HK-2 (cell line): ENCODE results near the gene FBXL14.

Experiments
- DNase-seq: peaks from one replicate; pipeline ENCODE4 v3.0.0-alpha.2; 2018; ENCODE audit not compliant: unreplicated experiment

The FBXL14 gene

GRCh38 chr12:1533602-1534304 lies 60.6 kb downstream of the FBXL14 start:
- DNase-seq: peak; percentile 66

- no peak for DNase-seq
Observed at GRCh38 chr12:1533205-1533601, 61.2 kb downstream of the FBXL14 start.

- no peak for DNase-seq
Observed at GRCh38 chr12:1532375-1533165, 61.8 kb downstream of the FBXL14 start.

- no peak for DNase-seq
Observed at GRCh38 chr12:1531654-1532374, 62.6 kb downstream of the FBXL14 start.

- DNase-seq: peak; percentile 37
Observed at GRCh38 chr12:1531153-1531653, 63.2 kb downstream of the FBXL14 start.

- DNase-seq: no peak
Observed at GRCh38 chr12:1530592-1531152, 63.7 kb downstream of the FBXL14 start.

- no peak for DNase-seq
Observed at GRCh38 chr12:1529862-1530591, 64.4 kb downstream of the FBXL14 start.

- no peak for DNase-seq
Observed at GRCh38 chr12:1529228-1529861, 65.0 kb downstream of the FBXL14 start.

- DNase-seq: no peak
Observed at GRCh38 chr12:1528791-1529190, 65.6 kb downstream of the FBXL14 start.

GRCh38 chr12:1527789-1528188 lies 66.6 kb downstream of the FBXL14 start:
- DNase-seq: peak; percentile 75

GRCh38 chr12:1525858-1526257 lies 68.5 kb downstream of the FBXL14 start:
- no peak for DNase-seq

- DNase-seq: no peak
Observed at GRCh38 chr12:1523558-1524050, 70.8 kb downstream of the FBXL14 start.

GRCh38 chr12:1523046-1523445 lies 71.3 kb downstream of the FBXL14 start:
- DNase-seq: no peak

GRCh38 chr12:1519642-1520041 lies 74.7 kb downstream of the FBXL14 start:
- DNase-seq: no peak

GRCh38 chr12:1518591-1519516 lies 75.5 kb downstream of the FBXL14 start:
- peak; percentile 61 for DNase-seq

GRCh38 chr12:1517734-1518525 lies 76.5 kb downstream of the FBXL14 start:
- DNase-seq: no peak

GRCh38 chr12:1517007-1517406 lies 77.4 kb downstream of the FBXL14 start:
- DNase-seq: no peak
